SHP77 treated with DMSO at 0.1 percent for 48 hours (cell line): ENCODE results near the gene CEP112.
"Not testable (repeated sequence)": the region's sequence is repeated elsewhere in the genome, so short reads cannot be mapped to it uniquely, and the experiment has no call there.

ENCODE experiments used
- DNase-seq: peaks from one replicate; lab custom pipeline; 2025; lab: John Stamatoyannopoulos, UW

Gene CEP112

GRCh38 chr17:66150708-66151107 lies 41.2 kb downstream of the CEP112 start:
- no peak for DNase-seq

GRCh38 chr17:66149562-66149961 lies 42.4 kb downstream of the CEP112 start:
- DNase-seq: no peak

DNA sequence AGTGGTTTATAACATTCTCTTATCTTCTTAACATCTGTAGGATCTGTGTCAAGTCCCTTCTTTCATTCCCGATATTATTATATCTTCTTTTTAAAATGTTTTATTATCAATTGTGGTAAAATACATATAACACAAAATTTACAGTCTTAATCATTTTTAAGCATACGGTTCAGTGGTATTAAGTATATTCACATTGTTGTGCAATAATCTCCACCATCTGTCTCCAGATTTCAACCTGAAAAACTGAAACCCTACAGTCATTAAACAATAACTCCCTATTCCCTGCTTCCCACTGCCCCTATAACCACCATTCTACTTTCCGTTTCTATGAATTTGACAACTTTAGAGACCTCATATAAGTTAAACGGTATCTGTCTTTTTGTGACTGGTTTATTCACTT lies 45.5 kb downstream of the CEP112 start:
- DNase-seq: no peak

DNA sequence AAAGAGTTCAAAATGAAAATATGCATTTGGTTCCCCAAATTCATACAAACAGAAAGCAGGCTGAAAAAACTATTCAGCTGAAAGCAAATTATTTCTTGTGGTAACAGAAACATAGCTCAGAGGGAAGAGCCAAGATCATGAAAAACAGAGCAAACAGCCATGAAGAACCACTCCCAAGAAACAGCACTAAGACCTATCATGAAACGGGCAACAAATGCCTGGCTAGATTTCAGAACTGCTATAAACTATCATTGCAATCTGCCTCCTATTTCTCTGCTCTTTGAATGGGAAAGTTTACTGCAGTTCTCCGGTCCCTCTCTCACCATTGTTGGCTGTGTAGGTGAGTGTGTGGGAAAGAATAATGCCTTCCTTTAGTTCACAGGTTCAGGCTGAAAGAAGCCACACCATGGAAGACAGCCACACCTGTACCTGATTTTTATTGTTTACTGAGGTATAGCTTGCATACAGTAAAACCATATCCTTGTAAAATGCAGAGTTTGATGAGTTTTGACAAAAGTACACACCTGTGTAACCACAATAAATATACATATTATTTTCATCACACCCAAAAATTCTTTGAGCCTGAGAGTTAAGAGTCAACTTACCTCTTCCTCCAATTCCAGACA lies 48.2 kb downstream of the CEP112 start:
- no peak for DNase-seq

DNA sequence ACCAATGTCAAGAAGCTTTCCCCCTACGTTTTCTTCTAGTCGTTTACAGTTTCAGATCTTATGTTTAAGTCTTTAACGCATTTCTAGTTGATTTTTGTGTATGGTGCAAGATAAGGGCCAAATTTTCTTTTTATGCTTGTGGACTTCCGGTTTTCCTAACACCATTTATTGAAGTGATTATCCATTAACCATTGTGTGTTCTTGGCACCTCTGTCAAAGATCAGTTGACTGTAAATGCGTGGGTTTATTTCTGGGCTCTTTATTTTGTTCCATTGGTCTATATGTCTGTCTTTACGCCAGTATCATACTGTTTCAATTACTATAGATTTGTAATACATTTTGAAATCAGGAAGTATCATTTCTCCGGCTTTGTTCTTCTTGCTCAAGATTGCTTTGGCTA lies 49.5 kb downstream of the CEP112 start:
- DNase-seq: no peak

DNA sequence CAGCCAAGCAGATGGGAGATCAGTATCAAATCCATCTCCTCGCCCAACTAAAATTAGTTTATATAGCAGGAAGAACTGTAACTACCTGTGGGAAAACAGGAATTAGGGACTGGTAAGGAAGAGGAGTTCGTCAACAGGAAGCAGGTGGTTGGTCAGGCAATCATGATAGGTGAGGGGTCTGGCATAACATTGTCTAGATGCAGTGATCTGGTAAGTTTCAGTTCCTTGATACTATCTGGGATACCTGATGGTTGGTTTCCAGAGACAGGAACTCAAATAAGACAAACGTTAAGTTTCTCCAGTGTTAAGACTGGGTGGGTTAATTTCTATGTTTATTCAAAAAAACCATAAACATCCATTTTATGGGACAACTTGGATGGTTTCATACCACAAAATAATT lies 53.8 kb downstream of the CEP112 start:
- no peak for DNase-seq

- DNase-seq: no peak
Measured at GRCh38 chr17:66135896-66136295, 56.0 kb downstream of the CEP112 start.

DNA sequence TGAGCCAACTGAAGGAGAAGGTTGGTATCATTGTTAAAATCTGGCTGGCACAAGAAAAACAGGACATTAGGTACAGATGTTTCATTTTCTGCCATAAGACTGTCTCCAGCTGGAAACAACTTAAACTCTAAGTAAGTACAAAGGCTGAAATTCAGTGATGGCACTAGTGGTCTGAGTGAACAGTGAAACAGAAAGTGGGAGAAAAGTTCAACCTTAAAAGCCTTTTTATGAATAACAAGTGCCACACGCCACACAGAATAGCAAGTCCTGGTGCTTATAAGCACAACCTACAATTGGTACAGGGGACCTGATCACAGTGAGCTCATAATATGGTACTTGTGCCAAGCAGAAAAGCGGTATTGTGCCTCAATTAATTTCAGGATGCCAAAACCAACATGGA lies 56.7 kb downstream of the CEP112 start:
- no peak for DNase-seq

DNA sequence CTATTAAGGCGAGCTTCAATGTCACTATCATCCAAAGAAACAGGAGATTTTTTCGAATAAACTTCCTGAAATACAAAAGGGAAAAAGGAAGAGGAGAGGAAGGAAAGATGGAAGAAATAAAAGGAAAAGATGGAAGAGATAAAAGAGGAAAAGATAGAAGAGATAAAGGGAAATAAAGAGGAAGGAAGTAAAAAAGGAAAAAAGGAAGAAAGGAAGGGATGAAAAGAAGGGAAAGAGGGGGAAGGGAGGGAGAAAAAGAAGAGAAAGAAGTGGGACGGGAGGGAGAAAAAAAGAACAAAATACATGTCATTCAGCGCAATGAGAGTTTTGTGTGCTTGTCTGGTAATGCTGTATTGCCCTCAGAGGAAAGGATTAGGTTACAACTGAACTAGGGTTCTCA lies 62.2 kb downstream of the CEP112 start:
- no peak for DNase-seq

DNA sequence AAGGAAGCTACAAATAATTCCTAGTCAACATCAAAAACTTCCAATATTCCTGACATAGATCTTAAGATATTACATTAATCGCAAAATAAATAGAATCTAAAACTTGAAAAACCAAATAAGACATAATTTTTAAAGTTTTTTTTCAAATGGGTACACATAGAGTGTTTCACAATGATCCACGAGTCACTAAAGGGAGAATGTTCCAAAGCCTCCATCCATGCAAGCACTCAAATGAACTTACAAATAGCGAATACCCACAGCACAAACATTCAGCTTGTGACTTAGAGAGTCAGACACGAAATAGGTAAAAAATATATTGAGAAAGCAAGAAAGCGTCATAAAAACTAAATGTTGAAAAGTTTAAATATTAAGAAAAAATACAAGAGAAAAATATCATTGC lies 65.7 kb downstream of the CEP112 start:
- no peak for DNase-seq

DNA sequence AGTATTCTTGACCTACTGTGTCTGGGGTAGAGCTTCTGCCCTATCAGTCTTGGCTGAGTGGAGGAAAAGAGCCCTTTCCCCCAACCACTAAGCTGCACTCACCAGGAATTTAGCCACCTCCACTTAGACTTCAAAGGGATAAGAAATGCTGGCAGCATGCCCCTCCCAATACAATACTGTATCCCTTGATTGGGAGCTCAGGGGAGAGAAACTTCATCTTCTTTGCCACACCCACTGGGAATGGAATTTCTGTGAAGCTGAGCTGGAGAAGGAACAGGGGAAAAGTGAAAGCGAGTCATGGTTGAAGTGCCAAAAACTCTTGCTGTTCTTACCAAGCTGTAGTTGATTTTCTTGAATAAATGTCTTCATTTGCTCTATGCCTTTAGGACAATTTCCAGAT lies 68.8 kb downstream of the CEP112 start:
- DNase-seq: no peak

GRCh38 chr17:66115246-66115645 lies 76.7 kb downstream of the CEP112 start:
- no peak for DNase-seq

DNA sequence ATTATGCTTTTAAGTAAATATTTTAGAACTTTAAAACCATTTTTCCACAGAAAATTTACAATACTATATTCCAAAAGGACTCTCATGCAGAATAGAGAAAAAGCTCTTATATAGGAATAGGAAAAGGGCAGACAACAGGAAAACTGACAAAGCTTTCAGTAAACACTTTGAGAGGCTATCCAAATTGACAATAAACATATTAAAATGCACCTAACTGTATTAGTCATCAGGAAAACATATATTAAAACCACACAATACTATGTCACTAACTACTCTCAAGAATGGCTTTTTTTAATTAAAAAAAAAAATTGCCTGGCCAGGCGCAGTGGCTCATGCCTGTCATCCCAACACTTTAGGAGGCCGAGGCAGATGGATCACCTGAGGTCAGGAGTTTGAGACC lies 77.3 kb downstream of the CEP112 start:
- no peak for DNase-seq

- DNase-seq: no peak
Measured at GRCh38 chr17:66107731-66108130, 84.2 kb downstream of the CEP112 start.

DNA sequence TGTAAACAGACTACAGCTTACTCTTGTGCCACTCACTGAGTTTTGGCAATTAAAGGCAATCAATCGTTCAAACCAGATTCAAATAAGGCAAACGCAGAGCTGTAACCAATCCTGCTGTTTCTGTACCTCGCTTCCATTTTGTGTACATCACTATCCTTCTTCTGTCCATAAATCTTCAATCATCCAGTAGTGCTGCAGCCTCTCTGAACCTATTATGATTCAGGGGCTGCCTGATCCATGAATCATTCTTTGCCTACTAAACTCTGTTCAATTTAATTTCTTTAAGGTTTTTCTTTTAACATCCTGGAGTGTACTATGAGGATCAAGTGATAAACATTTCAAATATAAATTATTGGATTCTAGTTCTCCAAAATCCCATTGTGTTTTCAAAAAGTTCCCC lies 93.9 kb downstream of the CEP112 start:
- no peak for DNase-seq

DNA sequence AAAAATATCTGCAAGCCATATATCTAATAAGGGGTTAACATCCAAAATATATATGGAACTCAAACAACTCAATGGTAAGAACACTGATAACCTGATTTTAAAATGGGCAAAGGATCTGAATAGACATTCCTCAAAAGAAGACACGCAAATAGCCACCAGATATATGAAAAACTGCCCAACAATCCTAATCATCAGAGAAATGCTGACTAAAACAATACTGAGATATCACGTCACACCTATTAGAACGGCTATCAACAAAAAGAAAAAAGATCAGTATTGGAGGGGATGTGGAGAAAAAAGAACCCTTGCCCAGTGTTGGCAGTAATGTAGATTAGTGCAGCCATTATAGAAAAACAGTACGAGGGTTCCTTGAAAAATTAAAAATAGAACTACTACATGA lies 97.2 kb downstream of the CEP112 start:
- DNase-seq: no peak

GRCh38 chr17:66091445-66092080 lies 100.4 kb downstream of the CEP112 start:
- DNase-seq: no peak

GRCh38 chr17:66089764-66090163 lies 102.2 kb downstream of the CEP112 start:
- DNase-seq: no peak

DNA sequence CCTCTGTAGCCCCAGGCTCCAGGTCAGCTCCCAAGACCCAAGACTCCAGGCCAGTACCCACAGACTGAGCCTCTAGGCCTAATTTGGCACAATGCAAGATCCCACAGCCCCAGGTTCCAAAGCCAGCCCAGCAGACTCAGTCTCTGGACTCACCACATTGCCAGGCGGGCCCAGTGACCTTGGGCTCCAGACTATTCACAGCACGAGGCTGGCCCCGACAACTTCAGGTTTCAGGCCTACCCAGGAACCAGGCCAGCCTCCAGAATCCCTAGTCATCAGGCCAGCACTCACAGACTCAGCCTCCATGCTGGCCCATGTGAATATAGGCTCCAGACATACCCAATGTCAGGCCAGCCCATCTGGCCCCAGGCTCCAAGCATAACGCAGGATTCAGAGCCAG lies 103.8 kb downstream of the CEP112 start:
- DNase-seq: no peak

DNA sequence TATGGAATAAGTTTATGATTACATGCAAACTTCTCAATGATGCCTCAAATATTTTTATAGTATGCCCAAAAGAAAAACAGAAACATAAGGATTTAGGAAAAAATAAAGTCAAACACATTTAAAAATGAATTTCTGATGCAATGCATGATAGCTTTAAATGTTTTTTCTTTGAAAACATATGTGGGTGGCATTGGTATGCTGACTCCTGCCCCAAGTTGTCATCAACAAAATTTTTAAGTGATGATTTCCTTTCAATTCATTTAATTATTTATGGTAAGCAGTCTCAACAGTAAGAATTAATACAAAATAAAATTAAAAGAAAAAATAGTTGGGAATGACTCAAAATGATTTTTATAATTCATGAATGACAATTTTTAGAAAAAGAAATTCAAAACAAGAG lies 104.9 kb downstream of the CEP112 start:
- DNase-seq: no peak

GRCh38 chr17:66085221-66085620 lies 106.7 kb downstream of the CEP112 start:
- DNase-seq: no peak

DNA sequence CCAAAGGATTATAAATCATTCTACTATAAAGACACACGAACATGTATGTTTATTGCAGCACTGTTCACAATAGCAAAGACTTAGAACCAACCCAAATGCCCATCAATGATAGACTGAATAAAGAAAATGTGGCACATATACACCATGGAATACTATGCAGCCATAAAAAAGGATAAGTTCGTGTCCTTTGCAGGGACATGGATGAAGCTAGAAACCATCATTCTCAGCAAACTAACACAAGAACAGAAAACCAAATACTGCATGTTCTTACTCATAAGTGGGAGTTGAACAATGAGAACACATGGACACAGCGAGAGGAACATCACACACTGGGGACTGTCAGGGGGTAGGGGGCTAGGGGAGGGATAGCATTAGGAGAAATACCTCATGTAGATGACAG lies 111.3 kb downstream of the CEP112 start:
- DNase-seq: not testable (repeated sequence)

DNA sequence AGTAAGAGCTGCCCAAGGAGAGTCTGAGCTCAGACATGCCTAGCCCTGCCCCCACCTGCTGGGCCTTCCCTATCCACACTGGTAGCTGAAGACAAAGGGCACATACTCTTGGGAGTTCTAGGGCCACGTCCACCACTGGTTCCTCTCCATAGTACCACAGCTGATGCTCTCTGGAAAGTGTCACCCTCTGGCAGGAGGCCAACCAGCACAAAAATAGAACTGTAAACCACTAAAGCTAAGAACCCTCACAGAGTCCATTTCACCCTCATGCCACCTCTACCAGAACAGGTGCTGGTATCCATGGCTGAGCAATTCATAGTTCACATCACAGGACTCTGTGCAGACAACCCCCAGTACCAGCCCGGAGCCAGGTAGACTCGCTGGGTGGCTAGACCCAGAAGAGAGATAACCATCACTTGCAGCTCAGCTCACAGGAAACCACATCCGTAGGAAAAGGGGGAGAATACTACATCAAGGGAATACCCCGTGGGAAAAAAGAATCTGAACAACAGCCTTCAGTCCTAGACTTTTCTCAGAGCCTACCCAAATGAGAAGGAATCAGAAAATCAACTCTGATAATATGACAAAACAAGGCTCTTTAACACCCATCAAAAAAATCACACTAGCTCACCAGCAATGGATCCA lies 115.3 kb downstream of the CEP112 start:
- DNase-seq: no peak

GRCh38 chr17:66073384-66073783 lies 118.5 kb downstream of the CEP112 start:
- no peak for DNase-seq
